A673 (cell line): ENCODE data around the gene TBC1D9. TPM values are rescaled to one million over a fixed set of nuclear protein-coding genes. Genes with fewer than 3 reads are reported as not detected.

Experiments used
- BruUV-seq: library from RNA; stranded (reverse); fragments of 400-500 nt; replicated peaks from 2 replicates; lab custom pipeline; 2021; lab: Mats Ljungman, UMichigan
- CTCF ChIA-PET: fragments of 300-600 bp; sonication (Branson Sonifier 250); formaldehyde crosslinking; loops from one replicate; lab custom pipeline; 2022; ENCODE audit warnings: antibody characterized with exemption; lab: Charles Lee
- POLR2A ChIA-PET: fragments of 300-600 bp; sonication (Branson Sonifier 250); formaldehyde crosslinking; loops from one replicate; lab custom pipeline; 2022; ENCODE audit warnings: antibody characterized with exemption; ENCODE audit not compliant: low non-redundant PET; lab: Charles Lee
- DNase-seq: peaks from one replicate; pipeline ENCODE4 v3.0.0-alpha.2; 2015; ENCODE audit warnings: low spot score
- H3K27ac ChIP-seq: fragments of 200-600 bp; sonication (generic); 2 replicates; pipeline ENCODE4 v1.5.1; 2016; ENCODE audit warnings: mixed run types, low read depth, mild to moderate bottlenecking, mixed read lengths, antibody characterized with exemption, low read length; ENCODE audit not compliant: poor library complexity, severe bottlenecking
- H3K27me3 ChIP-seq: fragments of 200-600 bp; sonication (generic); replicated peaks from 2 replicates; pipeline ENCODE4 v1.6.1; 2017; ENCODE audit warnings: mixed run types, low read depth, mild to moderate bottlenecking, mixed read lengths, antibody characterized with exemption, low read length; ENCODE audit not compliant: insufficient read depth, poor library complexity
- H3K36me3 ChIP-seq: fragments of 200-600 bp; sonication (generic); 2 replicates; pipeline ENCODE4 v1.6.1; 2016; ENCODE audit warnings: mixed run types, mild to moderate bottlenecking, mixed read lengths, antibody characterized with exemption, low read length; ENCODE audit not compliant: insufficient read depth, poor library complexity, severe bottlenecking
- H3K4me1 ChIP-seq: fragments of 200-600 bp; sonication (generic); 2 replicates; pipeline ENCODE4 v1.6.1; 2017; ENCODE audit warnings: mixed run types, mild to moderate bottlenecking, mixed read lengths, antibody characterized with exemption, low read length; ENCODE audit not compliant: insufficient read depth, poor library complexity, severe bottlenecking
- H3K4me3 ChIP-seq: fragments of 200-600 bp; sonication (generic); 2 replicates; pipeline ENCODE4 v1.5.1; 2016; ENCODE audit warnings: low read depth, mixed run types, mild to moderate bottlenecking, mixed read lengths, low read length; ENCODE audit not compliant: poor library complexity, severe bottlenecking
- H3K9me3 ChIP-seq: fragments of 200-600 bp; sonication (generic); 2 replicates; pipeline ENCODE4 v1.6.1; 2016; ENCODE audit warnings: mixed run types, low read depth, mild to moderate bottlenecking, mixed read lengths, antibody characterized with exemption, low read length; ENCODE audit not compliant: poor library complexity, severe bottlenecking
- CTCF ChIP-seq: fragments of 300-800, 200-600 bp; sonication (generic); conservative IDR thresholded peaks from 2 replicates; pipeline ENCODE4 v1.5.1; 2017; ENCODE audit warnings: low read depth, mild to moderate bottlenecking, antibody characterized with exemption, low read length, moderate library complexity, mixed read lengths
- EZH2 ChIP-seq: fragments of 200-600 bp; sonication (generic); IDR thresholded peaks from 2 replicates; pipeline ENCODE4 v1.6.1; 2017; ENCODE audit warnings: borderline replicate concordance, low read depth, mild to moderate bottlenecking, mixed read lengths, antibody characterized with exemption, low read length; ENCODE audit not compliant: poor library complexity, severe bottlenecking
- intact Hi-C: fragments of 100-400 bp; cut with micrococcal nuclease; formaldehyde crosslinking; loops from one replicate; pipeline ENCODE4 v1.10.0; 2022; ENCODE audit not compliant: unreplicated experiment
- total RNA-seq: library from RNA; stranded (reverse); gene quantifications from 2 replicates; pipeline ENCODE4 v1.2.3, GENCODE V29; 2021

Gene TBC1D9
- total RNA-seq, 1 experiment from 2014 or later, result 22.4 TPM

- no peaks in the 10 kb centered on the region for H3K27me3 ChIP-seq
- TF ChIP-seq CTCF, result no peak
- no peak for TF ChIP-seq EZH2
- no peaks in the 10 kb centered on the region for H3K4me1 ChIP-seq
- no peak for DNase-seq
- intact Hi-C loops, result no loop called here
- peaks cover 20% of the 10 kb centered on the region for H3K36me3 ChIP-seq
- CTCF ChIA-PET, result no interaction called here
- POLR2A ChIA-PET, result no interaction called here
- no peak overlapping the region for H3K4me3 ChIP-seq
- no peaks in the 10 kb centered on the region for H3K9me3 ChIP-seq
- no peak overlapping the region for H3K27ac ChIP-seq
- BruUV-seq, result no TSS peak
Observed at GRCh38 chr4:140680686-140681085, 75.5 kb downstream of the TBC1D9 start.

- CTCF ChIA-PET, result no interaction called here
- no peak overlapping the region for H3K4me3 ChIP-seq
- POLR2A ChIA-PET, result no interaction called here
- H3K4me1 ChIP-seq, result no peaks in the 10 kb centered on the region
- DNase-seq, result no peak
- intact Hi-C loops, result no loop called here
- no peak overlapping the region for H3K27ac ChIP-seq
- H3K27me3 ChIP-seq, result no peaks in the 10 kb centered on the region
- peaks cover 12% of the 10 kb centered on the region for H3K36me3 ChIP-seq
- no TSS peak for BruUV-seq
- H3K9me3 ChIP-seq, result no peaks in the 10 kb centered on the region
- TF ChIP-seq CTCF, result no peak
- TF ChIP-seq EZH2, result no peak
Observed at GRCh38 chr4:140679576-140679975, 76.6 kb downstream of the TBC1D9 start.

- DNase-seq, result no peak
- POLR2A ChIA-PET, result no interaction called here
- Histone ChIP-seq H3K36me3 (peaks cover 16% of the 10 kb centered on the region), H3K27me3 (no peaks in the 10 kb centered on the region), H3K4me3 (no peak overlapping the region), H3K9me3 (no peaks in the 10 kb centered on the region), H3K4me1 (no peaks in the 10 kb centered on the region), H3K27ac (no peak overlapping the region)
- BruUV-seq, result no TSS peak
- no peak for TF ChIP-seq EZH2
- no peak for TF ChIP-seq CTCF
- CTCF ChIA-PET, result no interaction called here
- intact Hi-C loops, result no loop called here
Observed at GRCh38 chr4:140675599-140676231, 80.5 kb downstream of the TBC1D9 start.
